Measurements from ENCODE around the gene GPC1.

Gene GPC1

GRCh38 chr2:240513549-240514287, 78.3 kb downstream of the GPC1 start:
- TF ChIP-seq CSDC2 (CRISPR knock-in tag; IDR thresholded peaks at IDR 0.05), result no peak
- peak; percentile 92 for ATAC-seq

- TF ChIP-seq TOX (CRISPR knock-in tag; IDR thresholded peaks at IDR 0.05; ENCODE audit: borderline replicate concordance), result no peak
- no peak for TF ChIP-seq ZFP30 (CRISPR knock-in tag; IDR thresholded peaks at IDR 0.05)
- no peak for TF ChIP-seq CSRNP3 (CRISPR knock-in tag; IDR thresholded peaks at IDR 0.05)
- no peak for TF ChIP-seq ZNF70 (CRISPR knock-in tag; IDR thresholded peaks at IDR 0.05)
- TF ChIP-seq TSHZ2 (CRISPR knock-in tag; IDR thresholded peaks at IDR 0.05), result no peak
- no peak for TF ChIP-seq ESRRG (CRISPR knock-in tag; IDR thresholded peaks at IDR 0.05)
- no peak for TF ChIP-seq ZNF565 (CRISPR knock-in tag; conservative IDR thresholded peaks at IDR 0.05; ENCODE audit: low read depth)
- no peak for TF ChIP-seq ZFP3 (CRISPR knock-in tag; IDR thresholded peaks at IDR 0.05)
- ATAC-seq, result no peak
Measured at GRCh38 chr2:240514631-240515030, 79.2 kb downstream of the GPC1 start.

GRCh38 chr2:240517342-240517741, 81.9 kb downstream of the GPC1 start:
- no peak for TF ChIP-seq GLIS3 (CRISPR knock-in tag; IDR thresholded peaks at IDR 0.05)
- TF ChIP-seq ZFP30 (CRISPR knock-in tag; IDR thresholded peaks at IDR 0.05), result no peak
- TF ChIP-seq CREB5 (CRISPR knock-in tag; IDR thresholded peaks at IDR 0.05; ENCODE audit: low read depth), result no peak
- no peak for TF ChIP-seq SNAI2 (CRISPR knock-in tag; IDR thresholded peaks at IDR 0.05)
- TF ChIP-seq ZNF70 (CRISPR knock-in tag; IDR thresholded peaks at IDR 0.05), result no peak
- no peak for TF ChIP-seq ISL1 (CRISPR knock-in tag; IDR thresholded peaks at IDR 0.05)
- TF ChIP-seq TOX (CRISPR knock-in tag; IDR thresholded peaks at IDR 0.05; ENCODE audit: borderline replicate concordance), result no peak
- TF ChIP-seq POU6F1 (CRISPR knock-in tag; IDR thresholded peaks at IDR 0.05; ENCODE audit: borderline replicate concordance, low read depth), result no peak
- no peak for ATAC-seq
